GM12864 (cell line): ENCODE data around the gene ULK3.

ENCODE experiments used
- DNase-seq: peaks from one replicate; pipeline ENCODE4 v3.0.0-alpha.2; 2011; ENCODE audit warnings: low read depth
- H3K4me3 ChIP-seq: 2 replicates; pipeline ENCODE4 v1.5.1; 2011; ENCODE audit warnings: mild to moderate bottlenecking, low read depth, low read length, control low read depth
- CTCF ChIP-seq: IDR thresholded peaks from 2 replicates; pipeline ENCODE4 v1.5.1; 2011; ENCODE audit warnings: low read depth, mild to moderate bottlenecking, moderate library complexity, low read length, control low read depth, inconsistent platforms; ENCODE audit errors: missing control alignments

ULK3 gene

GRCh38 chr15:74873036-74873755, 30.2 kb upstream of the ULK3 start, which contains the start of gene SCAMP2:
SCAMP2 (minus strand) TSS chr15:74873365; CDS start chr15:74873255, 110 bp downstream.
- DNase-seq = peak; percentile 88
- TF ChIP-seq CTCF = no peak
- peak within 1 kb of the TSS; percentile 93 for H3K4me3 ChIP-seq

GRCh38 chr15:74872702-74873035, 29.7 kb upstream of the ULK3 start:
- DNase-seq = no peak
- no peak for TF ChIP-seq CTCF
- peak overlapping the region; percentile 93 for H3K4me3 ChIP-seq

- DNase-seq = no peak
- peak overlapping the region; percentile 93 for H3K4me3 ChIP-seq
- TF ChIP-seq CTCF = no peak
These were observed 27.7 kb upstream of the ULK3 start for GRCh38 chr15:74870436-74871215.

GRCh38 chr15:74869726-74870407, 26.9 kb upstream of the ULK3 start:
- H3K4me3 ChIP-seq = peak overlapping the region; percentile 43

GRCh38 chr15:74869372-74869725, 26.4 kb upstream of the ULK3 start:
- H3K4me3 ChIP-seq = peak overlapping the region; percentile 24; the same call in 1 of the 2 replicates
- no peak for DNase-seq
- no peak for TF ChIP-seq CTCF

More at GRCh38 chr15:74869726-74870407, 26.9 kb upstream of the ULK3 start:
- DNase-seq = peak; percentile 96
- TF ChIP-seq CTCF = no peak

- no peak overlapping the region for H3K4me3 ChIP-seq
- no peak for DNase-seq
- TF ChIP-seq CTCF = no peak
These were observed 25.1 kb upstream of the ULK3 start for GRCh38 chr15:74868059-74868458.
